ENCODE measurements around the gene FHDC1.
"Not testable (repeated sequence)": the region's sequence is repeated elsewhere in the genome, so short reads cannot be mapped to it uniquely, and the experiment has no call there.

Gene FHDC1, protein sequence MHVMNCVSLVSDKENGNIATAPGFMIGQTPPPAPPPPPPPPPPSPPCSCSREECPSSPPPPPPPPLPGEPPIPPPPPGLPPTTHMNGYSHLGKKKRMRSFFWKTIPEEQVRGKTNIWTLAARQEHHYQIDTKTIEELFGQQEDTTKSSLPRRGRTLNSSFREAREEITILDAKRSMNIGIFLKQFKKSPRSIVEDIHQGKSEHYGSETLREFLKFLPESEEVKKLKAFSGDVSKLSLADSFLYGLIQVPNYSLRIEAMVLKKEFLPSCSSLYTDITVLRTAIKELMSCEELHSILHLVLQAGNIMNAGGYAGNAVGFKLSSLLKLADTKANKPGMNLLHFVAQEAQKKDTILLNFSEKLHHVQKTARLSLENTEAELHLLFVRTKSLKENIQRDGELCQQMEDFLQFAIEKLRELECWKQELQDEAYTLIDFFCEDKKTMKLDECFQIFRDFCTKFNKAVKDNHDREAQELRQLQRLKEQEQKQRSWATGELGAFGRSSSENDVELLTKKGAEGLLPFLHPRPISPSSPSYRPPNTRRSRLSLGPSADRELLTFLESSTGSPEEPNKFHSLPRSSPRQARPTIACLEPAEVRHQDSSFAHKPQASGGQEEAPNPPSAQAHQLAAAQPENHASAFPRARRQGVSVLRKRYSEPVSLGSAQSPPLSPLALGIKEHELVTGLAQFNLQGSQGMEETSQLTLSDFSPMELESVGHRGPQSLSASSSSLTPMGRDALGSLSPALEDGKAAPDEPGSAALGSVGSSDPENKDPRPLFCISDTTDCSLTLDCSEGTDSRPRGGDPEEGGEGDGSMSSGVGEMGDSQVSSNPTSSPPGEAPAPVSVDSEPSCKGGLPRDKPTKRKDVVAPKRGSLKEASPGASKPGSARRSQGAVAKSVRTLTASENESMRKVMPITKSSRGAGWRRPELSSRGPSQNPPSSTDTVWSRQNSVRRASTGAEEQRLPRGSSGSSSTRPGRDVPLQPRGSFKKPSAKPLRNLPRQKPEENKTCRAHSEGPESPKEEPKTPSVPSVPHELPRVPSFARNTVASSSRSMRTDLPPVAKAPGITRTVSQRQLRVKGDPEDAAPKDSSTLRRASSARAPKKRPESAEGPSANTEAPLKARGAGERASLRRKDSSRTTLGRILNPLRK

DNA sequence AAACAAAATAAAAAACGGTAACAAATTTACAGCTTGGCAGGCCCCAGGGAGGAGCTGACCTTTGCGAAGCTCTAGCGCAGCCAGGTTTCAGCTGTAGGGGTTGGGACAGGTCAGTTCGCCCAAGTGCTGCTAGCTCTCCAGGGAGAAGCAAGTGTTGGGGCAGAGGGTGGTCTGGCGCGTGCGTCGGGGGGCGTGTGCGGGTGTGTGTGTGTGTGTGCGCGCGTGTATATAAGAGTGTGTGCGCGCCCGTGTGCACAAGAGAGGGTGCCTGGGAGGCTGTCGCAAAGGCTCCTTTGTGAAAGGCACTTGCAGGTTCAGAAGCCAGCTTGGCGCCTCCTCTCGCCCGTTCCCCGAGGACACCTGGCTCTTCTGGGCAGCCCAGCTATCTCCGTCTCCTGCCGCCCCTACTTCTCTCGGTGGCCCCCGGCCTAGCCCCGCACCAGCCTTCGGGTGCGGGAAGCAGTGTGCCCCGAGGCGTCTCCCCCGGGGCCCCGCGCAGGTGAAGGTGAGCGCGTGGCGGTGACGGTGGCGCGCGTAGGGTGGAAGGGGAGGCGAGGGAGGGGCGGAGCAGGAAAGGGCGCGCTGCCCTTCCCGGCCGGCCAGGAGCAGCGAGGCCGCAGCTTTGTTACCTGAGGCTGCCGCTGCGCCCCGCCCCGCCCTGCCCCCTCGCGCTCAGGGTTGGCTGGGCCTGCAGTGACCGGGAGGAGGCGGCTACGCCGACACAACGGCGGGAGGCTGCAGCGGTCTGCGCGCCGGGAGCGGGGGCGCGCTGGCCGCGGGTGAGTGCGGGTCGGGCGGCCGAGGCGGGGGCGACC, at the start of gene FHDC1:
Gene FHDC1 (plus strand): TSS at position 693 of the 815 bp plus-strand sequence. CDS start 6,735 bp downstream, outside the sequence.
- DNase-seq (ENCODE audit: insufficient read length, low spot score), result peak; percentile 80
- no peak for FAIRE-seq
- TF ChIP-seq, protein P1, sequence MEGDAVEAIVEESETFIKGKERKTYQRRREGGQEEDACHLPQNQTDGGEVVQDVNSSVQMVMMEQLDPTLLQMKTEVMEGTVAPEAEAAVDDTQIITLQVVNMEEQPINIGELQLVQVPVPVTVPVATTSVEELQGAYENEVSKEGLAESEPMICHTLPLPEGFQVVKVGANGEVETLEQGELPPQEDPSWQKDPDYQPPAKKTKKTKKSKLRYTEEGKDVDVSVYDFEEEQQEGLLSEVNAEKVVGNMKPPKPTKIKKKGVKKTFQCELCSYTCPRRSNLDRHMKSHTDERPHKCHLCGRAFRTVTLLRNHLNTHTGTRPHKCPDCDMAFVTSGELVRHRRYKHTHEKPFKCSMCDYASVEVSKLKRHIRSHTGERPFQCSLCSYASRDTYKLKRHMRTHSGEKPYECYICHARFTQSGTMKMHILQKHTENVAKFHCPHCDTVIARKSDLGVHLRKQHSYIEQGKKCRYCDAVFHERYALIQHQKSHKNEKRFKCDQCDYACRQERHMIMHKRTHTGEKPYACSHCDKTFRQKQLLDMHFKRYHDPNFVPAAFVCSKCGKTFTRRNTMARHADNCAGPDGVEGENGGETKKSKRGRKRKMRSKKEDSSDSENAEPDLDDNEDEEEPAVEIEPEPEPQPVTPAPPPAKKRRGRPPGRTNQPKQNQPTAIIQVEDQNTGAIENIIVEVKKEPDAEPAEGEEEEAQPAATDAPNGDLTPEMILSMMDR (IDR thresholded peaks at IDR 0.05; ENCODE audit: insufficient read depth, missing control alignments), result no peak

- TF ChIP-seq, protein P1 (IDR thresholded peaks at IDR 0.05; ENCODE audit: insufficient read depth, missing control alignments), result no peak
- DNase-seq (ENCODE audit: insufficient read length, low spot score), result no peak
- no peak for FAIRE-seq
These were observed 48.1 kb upstream of the FHDC1 start for GRCh38 chr4:152887981-152888380.

DNA sequence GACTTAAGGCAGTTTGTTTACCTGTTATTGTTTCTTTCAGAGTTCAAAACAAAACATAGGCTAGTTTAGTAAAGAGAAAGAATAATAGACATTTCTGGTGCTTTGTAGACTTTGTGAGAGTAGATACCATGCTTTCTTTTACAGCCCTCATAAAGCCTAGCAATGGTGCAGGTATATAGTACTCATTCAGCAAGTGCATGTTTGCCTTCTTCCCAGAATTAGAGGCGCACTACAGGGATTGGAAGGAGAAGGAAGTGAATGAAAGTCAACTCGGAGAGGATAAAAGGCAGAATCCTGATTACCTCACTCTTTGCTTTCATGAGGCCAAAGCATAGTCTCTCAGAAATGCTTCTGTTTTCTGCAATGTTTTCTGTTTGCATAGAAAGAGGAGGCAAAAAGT, 43.1 kb upstream of the FHDC1 start:
- DNase-seq (ENCODE audit: insufficient read length, low spot score), result no peak
- TF ChIP-seq, protein P1 (IDR thresholded peaks at IDR 0.05; ENCODE audit: insufficient read depth, missing control alignments), result no peak
- no peak for FAIRE-seq

- no peak for DNase-seq (ENCODE audit: insufficient read length, low spot score)
- TF ChIP-seq, protein P1 (IDR thresholded peaks at IDR 0.05; ENCODE audit: insufficient read depth, missing control alignments), result no peak
- no peak for FAIRE-seq
These were observed 41.5 kb upstream of the FHDC1 start for GRCh38 chr4:152894673-152895072.

DNA sequence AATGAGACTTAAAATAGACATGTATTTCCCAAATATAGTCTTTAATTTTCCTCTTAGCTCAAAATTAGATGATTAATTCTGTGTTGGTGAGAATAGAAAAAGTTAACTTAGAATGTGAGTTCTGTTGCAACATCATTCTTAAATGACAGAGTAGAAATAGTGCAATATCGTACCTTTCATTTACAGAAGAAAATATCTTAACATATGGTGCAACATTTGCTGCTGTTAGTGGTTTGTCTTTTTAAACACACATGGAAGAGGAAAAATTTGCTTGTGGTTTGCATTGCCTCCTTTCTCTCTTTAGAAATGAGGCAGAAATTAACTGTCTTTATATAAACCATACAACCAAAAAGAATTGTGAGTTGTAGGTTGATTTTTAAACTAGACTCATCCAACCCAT, 39.3 kb upstream of the FHDC1 start:
- FAIRE-seq (no peak), DNase-seq (ENCODE audit: insufficient read length, low spot score) (no peak)
- TF ChIP-seq, protein P1 (IDR thresholded peaks at IDR 0.05; ENCODE audit: insufficient read depth, missing control alignments), result no peak

GRCh38 chr4:152898133-152898532, 38.0 kb upstream of the FHDC1 start:
- not testable (repeated sequence) for FAIRE-seq; DNase-seq (ENCODE audit: insufficient read length, low spot score)
